GM18505 (cell line): Measurements from ENCODE around the gene HNRNPF.

ENCODE experiments used
- ATAC-seq: cut with Tn5 transposase; IDR thresholded peaks from one replicate; pipeline ENCODE4 v1.9.1; 2021; ENCODE audit not compliant: unreplicated experiment
- POLR2A ChIP-seq: IDR thresholded peaks from 4 replicates; pipeline ENCODE4 v1.6.1; 2011; ENCODE audit warnings: borderline replicate concordance; ENCODE audit not compliant: insufficient read depth, insufficient read length; ENCODE audit errors: extremely low read depth

The HNRNPF gene

DNA sequence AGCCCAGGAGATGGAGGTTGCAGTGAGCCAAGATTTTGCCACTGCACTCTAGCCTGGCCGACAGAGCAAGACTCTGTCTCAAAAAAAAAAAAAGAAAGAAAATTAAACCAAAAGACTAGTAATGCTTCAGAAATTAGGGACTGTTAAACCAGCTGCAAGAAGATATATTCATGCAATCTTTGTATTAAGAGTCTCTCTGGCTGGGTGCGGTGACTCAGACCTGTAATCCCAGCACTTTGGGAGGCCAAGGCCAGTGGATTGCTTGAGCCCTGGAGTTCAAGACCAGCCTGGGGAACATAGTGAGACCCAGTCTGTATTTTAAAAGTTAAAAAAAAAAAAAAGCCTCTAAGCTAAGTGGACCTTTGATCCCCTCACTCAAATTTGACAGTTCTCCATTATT is 2.5 kb upstream of the HNRNPF start:
- no peak for TF ChIP-seq POLR2A
- ATAC-seq = no peak

DNA sequence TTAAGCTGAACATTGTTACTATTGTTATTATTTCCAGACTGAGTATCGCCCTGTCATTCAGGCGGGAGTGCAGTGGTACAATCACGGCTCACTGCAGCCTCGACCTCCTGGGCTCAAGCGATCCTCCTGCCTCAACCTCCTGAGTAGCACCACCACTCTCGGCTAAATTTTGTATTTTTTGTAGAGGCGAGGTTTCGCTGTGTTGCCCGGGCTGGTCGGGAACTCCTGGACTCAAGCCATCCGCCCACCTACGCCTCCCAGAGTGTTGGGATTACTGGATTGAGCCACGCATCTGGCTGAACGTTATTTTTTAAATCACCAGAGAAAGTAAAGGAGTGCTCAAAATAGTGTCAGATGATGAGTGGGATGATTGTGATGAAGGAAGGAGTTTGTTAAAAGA is 1.4 kb upstream of the HNRNPF start:
- ATAC-seq = no peak
- TF ChIP-seq POLR2A = no peak

DNA sequence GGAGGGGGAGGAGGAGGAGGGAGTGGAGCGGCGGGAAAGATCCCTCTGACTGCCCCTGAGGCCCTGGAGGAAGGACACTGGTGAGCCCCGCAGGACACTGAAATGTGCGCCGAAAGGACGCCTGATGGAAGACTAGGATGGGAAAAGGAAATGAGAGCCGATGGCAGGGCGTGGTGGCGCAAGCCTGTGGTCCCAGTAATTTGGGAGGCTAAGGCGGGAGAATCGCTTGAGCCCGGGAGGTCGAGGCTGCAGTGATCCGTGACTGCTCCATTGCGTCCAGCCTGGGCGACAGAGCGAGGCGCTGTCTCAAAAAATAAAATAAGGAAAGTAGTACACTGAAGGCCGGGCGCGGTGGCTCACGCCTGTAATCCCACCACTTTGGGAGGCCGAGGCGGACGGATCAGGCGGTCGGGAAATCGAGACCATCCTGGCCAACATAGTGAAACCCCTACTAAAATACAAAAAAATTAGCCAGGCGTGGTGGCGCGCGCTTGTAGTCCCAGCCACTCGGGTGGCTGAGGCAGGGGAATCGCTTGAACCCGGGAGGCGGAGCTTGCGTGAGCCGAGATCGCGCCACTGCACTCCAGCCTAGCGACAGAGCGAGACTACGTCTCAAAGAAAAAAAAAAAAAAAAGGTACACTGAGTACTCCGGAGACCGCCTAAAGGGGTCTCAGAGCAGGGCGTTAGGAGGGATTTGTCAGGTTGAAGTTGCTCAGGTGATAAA is 561 bp upstream of the HNRNPF start:
- peak; percentile 58 for TF ChIP-seq POLR2A
- ATAC-seq = no peak

DNA sequence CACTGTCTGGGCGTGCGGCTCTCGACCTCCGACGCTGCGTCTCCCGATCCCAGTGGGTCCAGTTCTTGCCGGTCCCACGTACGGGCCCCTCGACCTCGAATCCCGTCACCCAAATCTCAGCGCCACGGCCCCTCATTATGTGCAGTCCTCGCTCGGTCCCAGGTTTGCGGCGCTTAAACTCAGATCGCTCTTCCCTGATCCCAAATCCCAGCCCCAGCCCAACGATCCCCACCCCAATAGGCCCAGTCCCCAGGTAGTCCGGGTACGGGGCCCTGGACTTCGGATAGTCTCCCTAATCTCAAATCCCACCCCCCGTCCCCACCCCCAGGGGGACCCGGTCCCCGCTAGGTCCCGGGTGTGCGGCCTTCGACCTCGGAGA is 666 bp downstream of the HNRNPF start:
- TF ChIP-seq POLR2A = no peak
- ATAC-seq = no peak

DNA sequence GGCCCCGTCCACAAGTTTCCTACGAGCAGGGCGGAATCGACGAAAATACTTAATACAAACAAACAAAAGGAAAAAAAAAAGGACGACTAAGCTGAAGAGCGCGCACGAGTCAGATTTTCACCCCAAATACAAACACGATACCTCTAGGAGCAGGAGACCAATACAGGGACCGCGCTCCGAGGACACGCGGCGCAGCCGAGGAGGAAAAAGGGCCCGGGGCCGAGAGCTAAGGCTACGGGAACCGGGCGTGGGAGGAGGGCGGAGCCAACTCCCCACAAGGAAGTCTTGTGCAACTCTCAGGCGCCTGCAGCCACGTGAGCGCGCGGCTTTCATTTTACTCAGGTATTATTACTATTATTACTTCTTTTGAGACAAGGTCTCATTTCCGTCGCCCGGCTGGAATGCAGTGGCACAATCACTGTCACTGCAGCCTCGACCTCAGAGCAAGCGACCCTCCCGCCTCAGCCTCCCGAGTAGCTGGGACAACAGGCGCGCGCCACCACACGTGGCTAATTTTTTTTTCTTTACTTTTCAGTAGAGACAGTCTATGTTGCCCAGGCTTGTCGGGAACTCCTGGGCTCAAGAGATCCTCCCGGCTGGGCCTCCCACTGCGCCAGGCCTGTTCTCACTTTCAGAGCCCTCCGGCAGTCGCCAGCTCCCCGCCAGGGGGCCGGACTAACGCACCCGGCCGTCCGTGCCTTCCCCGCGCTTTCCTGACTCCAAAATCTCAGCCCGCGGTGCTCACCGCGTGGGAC is 1.2 kb downstream of the HNRNPF start:
- ATAC-seq = peak; percentile 40
- TF ChIP-seq POLR2A = peak; percentile 88

DNA sequence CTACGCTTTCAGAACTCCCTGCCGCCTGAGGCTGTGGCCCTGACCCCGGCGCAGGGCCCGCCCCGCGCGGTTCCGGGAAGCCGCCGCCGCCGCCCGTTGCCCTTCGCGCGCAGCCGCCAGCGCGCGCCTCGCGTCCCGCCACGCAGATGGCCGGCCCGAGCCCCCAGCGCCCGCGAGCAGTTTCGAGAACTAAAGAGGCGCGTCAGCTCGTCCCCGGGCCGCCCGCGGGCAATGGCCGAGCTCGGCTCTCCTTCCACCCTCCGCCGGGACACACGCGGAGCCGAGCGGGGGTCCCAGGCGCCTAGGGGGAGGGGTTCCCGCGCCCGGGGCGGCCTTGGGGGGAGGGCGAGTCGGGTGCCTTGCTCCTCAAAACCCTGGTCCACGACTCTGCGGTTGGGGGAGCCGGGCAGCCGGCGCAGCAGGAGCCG is 1.8 kb downstream of the HNRNPF start:
- TF ChIP-seq POLR2A = no peak
- peak; percentile 19 for ATAC-seq

DNA sequence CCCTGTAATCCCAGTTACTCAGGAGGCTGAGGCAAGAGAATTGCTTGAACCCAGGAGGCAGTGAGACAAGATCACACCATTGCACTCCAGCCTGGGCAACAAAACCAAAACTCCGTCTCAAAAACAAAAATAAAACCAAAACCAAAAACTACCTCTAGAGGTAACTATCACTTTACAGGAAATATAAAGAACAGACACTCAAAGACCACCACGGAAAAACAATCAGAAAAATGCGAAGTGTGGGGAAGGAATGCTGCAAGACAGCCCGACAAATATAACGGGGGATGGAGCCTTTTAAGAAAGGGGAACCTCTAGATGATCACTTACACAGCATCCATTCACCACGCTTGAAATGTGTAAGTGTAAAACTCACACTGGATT is 4.3 kb downstream of the HNRNPF start:
- ATAC-seq = no peak
- no peak for TF ChIP-seq POLR2A

DNA sequence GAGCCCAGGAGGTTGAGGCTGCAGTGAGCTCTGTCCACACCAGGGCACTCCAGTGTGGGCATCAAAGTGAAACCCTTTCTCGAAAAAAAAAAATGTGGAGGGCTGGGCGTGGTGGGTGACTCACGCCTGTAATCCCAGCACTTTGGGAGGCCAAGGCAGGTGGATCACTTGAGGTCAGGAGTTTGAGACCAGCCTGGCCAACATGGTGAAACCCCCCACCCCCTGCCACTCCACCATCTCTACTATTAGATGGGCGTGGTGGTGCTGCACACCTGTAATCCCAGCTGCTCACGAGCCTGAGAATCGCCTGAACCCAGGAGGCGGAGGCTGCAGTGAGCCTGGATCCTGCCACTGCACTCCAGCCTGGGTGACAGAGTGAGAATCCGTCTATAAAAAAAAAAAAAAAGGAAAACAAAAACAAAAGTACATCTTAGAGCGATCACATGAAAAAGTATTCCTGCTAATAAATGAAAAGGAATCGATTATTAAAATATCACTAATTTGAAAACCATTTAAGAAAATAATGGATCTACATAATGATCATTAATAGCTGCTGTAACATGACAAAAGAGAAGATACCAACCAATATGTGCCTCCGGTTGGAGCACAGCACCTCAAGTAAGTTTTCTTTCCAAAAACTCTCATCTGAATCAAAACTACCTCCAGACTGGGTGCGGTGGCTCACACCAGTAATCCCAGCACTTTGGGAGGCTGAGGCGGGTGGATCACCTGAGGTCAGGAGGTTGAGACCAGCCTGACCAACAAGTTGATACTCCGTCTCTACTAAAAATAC is 4.9 kb downstream of the HNRNPF start:
- TF ChIP-seq POLR2A = no peak
- ATAC-seq = no peak

DNA sequence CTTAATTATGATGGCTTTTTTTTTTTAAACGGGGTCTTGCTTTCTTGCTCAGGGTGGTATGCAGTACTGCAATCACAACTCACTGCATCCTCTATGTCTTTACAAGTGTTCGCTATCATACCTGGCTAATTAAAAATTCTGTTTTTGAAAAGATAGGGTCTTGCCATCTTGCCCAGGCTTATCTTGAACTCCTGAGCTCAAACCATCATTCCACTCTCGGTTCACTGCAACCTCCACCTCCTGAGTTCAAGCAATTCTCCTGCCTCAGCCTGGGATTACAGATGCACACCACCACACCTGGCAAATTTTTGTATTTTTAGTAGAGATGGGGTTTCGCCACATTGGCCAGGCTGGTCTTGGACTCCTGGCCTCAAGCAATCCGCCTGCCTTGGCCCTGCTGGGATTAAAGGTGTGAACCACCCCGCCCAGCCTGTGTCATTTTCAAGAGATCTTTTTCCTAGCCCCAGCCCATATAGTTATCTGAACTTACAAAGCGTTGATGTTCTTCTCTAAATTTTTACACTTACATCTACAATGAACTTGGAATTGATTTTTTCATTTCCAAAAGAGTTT is 6.0 kb downstream of the HNRNPF start:
- ATAC-seq = no peak
- no peak for TF ChIP-seq POLR2A

DNA sequence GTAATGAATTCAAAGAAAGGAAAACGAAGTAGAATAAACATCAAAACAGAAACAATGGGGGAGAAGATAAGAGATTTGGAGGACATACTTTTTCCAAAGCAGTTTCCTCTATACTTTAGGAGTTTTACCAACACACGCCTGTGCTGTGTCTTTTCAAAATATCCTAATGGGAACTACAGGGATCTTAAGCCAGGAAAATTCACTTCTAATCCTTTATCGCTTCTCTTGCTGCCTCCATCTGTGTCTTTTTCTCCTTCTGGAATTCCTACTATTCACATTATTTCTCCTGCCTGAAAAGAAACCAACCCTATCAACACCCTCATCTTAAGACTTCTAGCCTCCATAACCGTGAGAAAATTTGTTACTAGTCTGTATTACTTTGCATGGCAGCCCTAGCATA is 6.8 kb downstream of the HNRNPF start:
- no peak for ATAC-seq

DNA sequence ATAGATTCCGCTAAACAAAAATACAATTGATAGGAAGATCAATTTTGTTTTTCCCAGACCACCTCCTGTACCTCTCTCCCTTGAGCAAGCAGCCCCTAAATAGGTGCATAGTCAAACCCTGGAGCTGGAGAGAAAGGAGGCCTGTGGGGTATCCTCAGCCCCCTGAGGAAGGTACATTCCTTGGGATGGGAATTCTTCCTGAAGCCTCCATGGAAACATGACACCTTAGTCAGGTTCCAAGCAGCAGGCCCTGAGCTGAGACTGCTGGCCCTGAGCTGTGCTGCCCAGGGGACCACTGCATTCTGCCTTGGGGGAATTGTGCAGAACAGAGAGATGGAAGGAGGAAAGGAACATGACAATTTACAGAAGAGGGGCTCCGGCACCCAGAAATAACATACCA is 7.4 kb downstream of the HNRNPF start:
- no peak for ATAC-seq
- TF ChIP-seq POLR2A = no peak

More for the DNA sequence above, 6.8 kb downstream of the HNRNPF start:
- TF ChIP-seq POLR2A = no peak

DNA sequence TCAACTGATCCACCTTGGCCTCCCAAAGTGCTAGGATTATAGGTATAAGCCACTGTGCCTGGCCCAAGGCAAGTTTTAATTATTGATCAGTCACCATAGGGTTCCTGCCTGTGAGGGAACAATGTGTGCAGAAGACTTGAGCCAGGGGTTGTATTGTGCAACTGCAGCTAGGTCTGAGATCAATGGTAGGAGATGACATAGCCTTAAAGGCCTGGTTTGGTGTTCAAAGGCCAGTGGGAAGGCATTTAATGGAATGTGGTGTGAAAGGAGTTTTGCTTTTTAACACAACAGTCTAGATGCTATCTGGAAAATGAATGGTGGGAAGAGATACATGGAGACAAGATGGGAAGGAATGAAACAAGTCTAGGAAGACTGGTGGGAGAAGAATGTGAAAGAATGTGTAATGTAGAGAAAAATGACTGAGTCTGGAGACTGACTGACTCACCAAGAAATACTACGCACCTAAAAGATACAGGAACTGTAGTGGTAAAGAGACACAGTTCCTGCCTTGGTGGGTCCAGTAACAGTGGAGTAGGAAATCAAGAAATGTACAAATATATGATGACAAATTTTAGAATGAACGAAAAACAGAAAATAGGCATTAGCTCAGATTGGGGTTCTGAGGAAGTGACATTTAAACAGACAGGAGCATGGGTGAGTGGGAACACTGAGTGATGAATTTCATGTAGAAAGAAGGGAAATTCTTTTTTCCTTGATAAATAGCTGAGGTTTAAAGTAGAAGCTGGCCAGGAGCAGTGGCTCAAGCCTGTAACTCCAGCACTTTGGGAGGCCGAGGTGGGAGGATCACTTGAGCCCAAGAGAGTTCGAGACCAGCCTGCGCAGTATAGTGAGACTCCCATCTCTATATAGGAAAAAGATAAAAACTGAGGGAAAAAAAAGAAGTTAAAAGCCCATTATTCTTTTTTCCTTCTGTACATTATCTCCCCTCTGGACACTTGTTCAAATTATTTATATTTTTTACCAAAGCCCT is 9.4 kb downstream of the HNRNPF start:
- no peak for ATAC-seq
- peak; percentile 8 for TF ChIP-seq POLR2A
